GM18873 (cell line): ENCODE measurements around the gene PGAM5.

Experiments used
- ATAC-seq: cut with Tn5 transposase; IDR thresholded peaks from one replicate; pipeline ENCODE4 v1.9.1; 2021; ENCODE audit warnings: mild to moderate bottlenecking, moderate library complexity, moderate number of reproducible peaks; ENCODE audit not compliant: unreplicated experiment, low FRiP score

PGAM5 gene

DNA sequence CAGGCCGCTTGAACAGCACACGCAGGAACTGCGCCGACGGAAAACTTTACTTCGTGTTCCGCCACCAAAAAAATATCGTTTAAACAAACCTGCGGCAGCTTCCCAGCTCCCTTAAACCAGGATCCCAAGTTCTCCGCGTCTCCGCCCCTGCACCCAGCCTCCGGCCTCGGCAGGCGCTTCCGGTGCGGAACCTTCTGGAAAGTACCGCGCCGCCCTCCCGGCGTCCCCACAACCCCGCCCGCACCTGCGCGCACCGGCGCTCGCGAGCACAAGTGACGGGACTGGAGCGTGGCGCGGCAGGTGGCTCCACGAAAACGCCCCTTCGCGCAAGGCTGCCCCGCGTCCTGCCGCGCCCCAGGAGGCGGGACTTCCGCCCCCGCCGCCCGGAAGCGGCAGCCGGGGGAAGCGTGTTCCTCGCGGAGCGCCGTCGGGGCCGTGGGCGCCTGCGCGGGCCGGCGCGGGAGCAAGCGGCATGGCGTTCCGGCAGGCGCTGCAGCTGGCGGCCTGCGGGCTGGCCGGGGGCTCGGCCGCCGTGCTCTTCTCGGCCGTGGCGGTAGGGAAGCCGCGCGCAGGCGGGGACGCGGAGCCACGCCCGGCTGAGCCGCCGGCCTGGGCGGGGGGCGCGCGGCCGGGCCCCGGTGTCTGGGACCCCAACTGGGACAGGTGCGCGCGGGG lies at the start of gene PGAM5:
TSS of gene PGAM5 (plus strand) at position 438 of the 675 bp plus-strand sequence. CDS start at position 473, 35 bp downstream.
- ATAC-seq = peak; percentile 68

DNA sequence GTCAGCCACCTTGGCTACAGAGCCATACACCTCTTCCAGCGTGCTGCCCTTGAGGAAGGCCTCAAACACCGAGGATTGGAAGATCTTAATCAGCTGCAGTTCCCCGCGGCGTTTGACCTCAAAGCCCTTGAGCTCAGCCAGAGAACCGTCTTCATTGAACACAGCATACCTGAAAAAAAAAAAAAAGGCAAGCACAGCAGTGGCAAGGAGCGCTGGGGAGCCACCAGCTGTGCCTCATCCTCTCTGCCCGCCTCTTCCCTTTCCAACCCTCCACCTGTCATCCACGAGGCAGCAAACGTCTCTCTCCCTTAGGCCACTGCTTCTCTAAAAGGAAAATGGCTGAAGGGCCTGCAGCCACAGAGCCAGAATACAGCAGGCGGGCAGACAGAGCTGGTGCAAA lies 49.6 kb upstream of the PGAM5 start:
- no peak for ATAC-seq

DNA sequence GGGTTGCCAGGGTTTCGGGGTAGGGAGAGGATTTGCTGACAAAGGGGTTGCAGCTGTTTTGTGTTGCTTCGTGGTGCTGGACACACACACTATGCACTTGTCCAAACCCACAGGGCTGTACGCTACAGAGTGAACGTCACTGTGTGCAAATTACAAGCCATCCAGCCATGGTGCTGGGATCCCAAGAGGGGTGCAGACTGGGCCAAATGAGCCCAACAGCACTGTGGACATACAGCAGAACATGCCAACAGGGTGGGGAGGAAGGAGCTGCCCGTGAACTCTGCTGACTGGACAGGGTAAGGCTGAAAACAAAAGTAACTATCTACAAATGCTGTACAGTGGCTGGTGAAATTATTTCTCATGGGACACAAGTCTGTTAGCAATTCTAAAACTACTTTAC lies 48.7 kb upstream of the PGAM5 start:
- no peak for ATAC-seq

DNA sequence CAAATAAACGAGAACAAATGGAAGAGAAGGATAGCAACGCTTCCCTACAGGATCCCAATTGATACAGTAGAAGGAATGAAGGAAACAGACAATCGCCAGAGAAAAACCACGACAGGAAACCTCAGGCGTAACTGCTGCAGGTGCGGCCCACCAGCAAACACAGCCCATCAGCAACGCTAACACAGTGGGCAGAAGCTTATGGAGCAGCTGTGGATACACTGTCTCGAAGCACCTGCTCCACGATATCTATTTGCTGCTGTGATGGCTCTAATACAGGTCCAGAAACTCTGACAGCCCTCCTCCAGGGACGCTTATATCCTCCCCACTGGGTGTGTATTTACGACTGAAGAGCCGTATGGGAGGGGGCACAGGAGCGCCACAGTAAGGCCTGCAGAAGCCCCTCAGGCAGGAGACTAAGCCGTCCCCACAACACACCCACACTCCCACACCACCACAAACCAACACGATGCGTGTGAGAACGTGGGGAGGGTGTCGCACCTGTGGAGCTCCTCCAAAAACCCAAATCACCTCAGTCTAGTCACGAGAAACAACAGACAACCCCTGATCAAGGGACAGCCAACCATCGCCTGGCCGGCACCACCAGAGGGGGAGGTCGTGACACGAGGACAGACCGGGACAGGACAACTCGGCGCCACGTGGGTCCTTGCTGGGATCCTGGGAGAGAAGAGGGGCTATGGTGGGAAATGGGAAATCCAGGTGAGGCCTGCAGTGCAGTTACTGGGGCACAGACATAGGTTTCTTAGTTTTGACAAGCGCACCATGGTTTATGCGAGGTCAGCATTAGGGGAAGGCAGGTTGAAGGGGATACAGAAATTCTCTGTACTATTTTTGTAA lies 47.5 kb upstream of the PGAM5 start:
- ATAC-seq = no peak

DNA sequence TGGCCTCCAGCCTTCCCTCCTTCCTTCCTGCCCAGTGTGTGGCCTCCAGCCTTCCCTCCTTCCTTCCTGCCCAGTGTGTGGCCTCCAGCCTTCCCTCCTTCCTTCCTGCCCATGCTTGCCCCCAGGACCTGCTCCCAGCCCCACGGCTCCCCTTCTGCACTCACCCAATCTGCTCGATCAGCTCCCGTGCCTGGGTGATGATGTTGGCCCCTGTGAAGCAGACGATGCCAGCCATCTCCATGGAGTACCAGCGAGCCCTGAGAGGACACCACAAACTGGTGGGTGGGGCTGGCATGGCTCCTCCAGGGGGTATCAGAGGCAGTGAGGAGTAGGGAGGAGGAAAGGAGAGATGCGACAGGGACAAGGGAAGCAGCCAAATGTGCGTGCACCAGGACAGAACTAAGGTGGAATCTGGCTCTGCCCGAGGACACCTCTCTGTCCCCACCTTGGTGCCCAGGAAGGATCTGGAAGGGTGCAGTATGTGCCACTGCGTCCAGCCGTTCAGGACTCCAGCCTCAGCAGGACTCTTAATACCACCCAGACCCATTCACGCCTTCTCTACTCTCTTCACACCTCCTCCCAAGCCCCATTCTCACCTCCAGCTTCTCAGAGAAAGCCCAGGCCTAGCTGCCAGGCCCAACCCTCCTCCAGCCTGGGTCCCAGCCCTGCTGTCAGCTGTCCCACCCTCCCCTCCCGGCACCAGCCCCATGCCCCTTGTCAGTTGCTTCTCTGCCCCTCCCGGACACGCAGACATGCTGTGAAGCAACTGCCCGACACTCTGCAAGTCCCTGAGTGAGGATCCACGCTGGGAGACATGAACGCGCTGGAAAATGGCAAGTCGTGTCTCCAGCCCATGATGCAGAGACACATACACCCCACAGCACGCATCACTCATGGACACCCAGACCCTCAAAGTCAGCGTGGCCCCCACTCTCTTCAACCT lies 46.2 kb upstream of the PGAM5 start:
- no peak for ATAC-seq

DNA sequence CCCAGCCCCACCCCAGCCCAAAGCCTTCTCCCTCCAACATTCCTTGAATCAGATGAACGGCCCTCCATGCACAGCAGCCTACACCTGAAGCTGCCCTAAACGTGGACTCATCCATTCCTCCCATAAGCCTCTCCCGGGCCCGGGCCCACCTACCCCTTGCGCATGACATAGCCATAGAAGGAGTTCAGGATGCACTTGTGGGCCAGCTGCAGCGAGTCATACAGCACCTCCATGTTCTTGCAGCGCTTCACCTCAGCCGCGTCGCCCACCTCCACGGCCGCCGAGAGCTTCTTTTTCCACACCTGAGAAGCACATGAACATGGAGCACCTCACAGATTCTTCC lies 45.5 kb upstream of the PGAM5 start:
- ATAC-seq = no peak

DNA sequence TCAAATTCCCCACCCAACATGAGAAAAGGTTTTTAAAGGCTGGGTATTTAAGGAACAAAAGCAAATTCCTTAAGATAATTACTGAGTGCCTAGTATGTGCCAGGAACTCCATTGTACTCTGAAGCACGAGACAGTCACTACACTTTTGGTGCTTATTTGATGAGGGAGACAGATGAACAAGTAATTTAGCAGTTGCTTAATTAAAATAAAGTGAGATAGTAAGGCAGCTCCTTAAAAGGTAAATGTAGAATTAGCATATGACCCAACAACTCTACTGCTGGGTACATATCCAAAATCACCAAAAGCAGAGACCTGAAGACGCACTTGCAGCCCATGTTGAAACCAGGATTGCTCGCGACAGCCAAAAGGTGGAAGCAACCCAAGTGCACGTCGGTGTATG lies 44.8 kb upstream of the PGAM5 start:
- no peak for ATAC-seq

DNA sequence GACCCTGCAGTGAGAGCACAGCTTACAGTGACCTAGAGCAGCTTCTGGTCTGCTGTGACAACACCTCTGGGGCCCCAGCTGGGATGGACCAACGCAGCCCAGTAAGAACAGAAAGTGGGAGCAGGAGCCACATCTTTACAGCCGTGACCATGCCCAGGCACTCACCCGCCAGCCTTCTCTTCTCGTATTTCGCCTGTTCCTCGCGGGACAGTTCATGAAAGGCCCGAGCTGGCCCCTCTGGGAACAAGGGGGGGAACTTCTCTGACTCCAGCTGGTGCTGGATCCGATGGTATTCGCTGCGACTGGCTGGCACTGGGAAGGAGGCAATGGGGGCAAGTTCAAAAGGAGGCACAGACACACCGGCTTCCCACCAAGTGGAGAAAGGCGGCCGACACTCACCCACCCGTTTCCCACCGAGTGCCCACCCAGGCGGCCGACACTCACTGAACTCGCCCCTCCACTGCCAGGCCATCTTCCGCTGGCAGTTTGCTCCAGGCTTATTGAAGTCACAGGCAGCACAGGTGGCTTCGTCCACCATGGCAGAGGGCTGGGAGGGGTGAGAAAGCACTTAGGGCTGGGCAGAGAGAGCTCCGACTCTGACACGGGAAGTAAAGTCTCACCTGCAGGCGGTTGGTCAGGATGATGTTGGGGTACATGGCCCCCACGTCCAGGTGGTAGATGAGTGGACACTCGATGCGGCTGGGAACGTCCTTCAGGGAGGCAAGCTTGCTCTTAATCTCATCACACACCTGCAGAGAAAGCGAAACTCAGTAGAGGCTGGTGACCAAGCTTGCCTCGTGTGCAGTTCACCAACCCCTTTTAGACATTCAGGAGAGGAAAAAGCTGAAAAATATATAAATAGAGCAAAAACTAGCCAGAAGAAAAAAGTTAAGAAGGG lies 42.2 kb upstream of the PGAM5 start:
- no peak for ATAC-seq

DNA sequence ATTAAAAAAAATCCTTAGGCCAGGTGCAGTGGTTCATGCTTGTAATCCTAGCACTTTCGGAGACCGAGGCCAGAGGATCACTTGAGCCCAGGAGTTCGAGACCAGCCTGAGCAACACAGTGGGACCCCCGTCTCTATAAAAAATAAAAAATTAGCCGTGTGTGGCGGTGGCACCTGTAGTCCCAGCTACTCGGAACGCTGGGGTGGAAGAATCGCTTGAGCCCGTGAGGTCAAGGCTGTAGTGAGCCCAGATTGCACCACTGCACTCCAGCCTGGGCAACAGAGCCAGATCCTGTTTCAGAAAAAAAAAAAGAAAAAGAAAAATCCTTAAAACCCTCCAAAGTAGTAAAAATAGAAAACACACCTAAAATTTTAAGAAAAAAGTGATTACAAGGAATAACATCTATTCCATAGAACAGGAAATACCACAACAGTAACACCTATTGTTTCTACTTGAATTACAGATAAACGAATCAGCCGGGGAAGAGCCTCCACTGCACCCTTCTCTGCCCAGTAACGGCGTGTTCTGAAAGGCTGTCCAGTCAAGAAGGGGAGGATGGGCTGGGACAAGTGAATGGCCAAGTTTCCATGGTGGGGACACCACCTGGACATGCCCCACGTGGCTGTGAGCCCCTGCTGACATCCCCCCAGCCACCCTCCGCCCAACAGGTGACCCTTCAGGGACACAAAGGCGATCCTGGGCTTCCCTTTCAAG lies 41.3 kb upstream of the PGAM5 start:
- ATAC-seq = no peak

DNA sequence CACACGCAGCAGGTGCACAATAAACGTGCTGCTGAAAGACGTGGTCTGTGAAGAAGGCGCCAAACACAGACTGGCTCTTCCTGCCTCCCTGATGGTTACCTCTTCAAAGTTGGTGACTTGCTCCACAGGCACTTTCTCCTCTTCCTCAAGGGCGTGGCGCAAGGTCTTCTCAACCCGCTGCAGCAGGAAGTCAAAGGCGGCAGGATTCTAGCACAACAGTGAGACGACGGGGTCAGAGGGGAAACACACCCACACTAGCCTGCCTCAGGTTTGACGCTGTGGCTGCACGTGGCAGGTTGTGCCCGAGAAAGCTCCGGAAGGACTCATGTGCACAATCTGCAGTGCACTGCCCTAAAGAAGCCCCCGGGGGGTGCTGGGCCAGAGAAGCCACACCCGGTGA lies 38.5 kb upstream of the PGAM5 start:
- no peak for ATAC-seq

DNA sequence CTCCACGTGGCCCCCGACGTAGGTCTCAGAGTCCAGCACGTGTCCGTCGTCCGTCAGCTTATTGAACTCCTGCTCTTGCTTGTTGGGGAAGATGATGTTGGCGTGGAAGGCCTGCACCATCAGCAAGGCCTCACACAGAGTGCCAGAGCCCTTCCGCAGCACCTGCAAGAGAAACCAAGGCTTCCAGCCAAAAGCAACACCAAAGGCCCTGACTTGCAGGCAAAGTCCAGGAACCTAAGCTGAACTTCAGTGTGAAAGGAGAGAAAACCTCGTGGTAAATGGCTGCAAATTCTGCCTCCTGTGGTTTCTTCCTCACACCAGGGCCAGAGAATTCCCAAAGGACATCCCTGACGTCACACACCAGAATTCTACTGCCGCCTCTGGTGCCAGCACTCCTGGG lies 38.0 kb upstream of the PGAM5 start:
- no peak for ATAC-seq

DNA sequence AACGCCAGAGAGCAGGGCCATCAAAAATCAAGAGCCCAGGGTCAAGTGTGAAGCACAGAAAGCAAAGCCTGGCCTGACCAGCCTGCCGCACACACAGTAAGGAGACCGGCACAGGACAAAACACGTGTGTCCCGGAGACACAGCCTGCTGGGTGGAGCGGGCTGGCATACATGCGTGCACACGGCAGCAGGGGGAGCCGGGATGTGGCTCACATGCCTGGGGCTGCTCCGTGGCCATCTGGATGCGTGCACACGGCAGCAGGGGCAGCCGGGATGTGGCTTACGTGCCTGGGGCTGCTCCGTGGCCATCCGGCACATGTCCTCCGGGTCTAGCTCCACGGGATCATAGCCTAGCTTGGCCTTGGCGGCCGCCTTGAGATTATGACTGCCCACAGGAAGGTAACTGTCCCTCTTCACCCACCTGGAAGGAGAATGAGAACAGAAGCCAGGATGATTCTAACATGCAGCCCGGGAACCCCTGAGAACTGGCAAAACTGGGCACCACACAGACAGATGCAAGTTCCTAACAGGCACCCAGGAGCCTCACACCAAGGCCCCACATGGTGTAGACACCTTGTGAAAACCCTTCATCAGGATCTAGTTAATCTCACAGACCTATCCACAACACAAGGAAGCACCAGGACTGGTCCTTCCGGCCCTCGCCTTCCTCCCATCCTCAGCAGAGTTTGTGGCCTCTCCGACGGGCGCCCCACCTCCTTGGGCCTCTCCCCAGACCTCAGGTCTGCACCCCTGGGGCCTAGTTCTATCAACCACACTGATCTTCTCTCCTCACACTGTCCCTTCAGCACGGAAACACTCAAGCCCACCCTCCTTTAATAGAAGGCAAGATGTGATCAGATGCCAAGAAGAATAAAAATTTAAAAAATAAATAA lies 37.1 kb upstream of the PGAM5 start:
- ATAC-seq = no peak

DNA sequence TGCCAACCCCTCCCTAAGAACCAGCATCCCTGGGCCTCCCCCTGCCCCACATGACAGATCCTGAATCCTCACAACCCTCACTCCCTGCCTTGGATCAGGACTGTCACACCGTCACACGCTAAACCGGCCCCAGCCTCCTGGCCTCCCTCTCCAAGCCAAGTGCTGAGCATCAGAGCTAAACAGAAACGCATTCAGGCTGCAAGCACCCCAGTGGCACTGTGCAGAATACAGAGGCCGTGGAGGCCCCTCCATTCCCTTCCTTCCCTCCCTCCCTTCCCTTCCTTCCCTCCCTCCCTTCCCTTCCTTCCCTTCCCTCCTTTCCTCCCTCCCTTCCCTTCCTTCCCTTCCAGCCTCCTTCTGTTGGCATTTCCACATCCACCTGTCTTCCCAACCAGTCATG lies 36.1 kb upstream of the PGAM5 start:
- no peak for ATAC-seq

DNA sequence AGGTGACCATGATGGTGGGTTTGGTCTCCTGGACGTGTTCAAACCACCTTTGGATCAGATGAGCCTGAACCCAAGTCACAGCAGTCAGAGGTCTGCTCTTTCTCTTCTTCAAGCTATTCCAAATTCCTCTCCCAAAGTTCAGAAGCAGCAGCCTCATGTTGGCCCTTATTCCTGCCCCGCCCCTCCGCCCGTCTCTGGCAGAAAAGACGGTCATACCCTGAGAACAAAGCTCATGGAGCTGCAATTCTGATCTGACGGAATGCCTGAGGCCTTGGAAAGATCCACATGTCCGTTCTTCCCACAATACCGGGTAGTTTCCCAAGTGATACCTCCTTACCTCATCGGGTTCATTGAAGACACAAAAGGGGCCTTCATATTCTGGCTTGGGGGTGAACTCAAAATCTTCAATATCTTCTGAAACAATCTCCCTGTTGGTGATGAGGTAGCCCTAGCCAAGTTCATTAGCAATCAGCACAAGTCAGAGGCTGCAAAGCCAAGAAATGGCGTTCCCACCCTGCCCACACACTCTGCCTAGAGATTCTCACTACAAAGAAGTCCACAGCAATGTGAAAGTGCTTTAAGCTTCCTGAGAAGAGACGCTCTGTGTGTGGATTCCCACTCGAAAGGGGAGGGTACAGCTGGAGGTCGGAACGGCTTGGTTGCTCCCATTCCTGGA lies 34.7 kb upstream of the PGAM5 start:
- no peak for ATAC-seq

DNA sequence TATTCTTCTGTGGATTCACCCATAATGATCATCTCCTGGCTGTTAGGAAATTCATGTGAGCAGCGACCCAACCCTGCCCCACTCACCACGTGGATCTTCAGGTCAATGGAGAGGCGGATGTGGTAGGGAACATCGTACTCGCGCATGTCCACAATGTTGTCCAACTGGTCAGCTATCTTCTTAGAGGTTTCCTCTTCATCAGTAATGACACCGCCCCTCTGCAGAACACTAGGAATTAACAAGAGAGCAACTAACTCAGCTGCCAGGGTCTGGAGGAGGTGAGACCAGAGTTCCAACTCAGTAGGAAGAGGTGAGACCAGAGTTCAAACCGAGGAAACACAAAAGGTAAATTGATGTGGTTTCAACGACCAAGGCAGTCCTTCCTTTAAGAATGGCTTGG lies 33.1 kb upstream of the PGAM5 start:
- no peak for ATAC-seq

DNA sequence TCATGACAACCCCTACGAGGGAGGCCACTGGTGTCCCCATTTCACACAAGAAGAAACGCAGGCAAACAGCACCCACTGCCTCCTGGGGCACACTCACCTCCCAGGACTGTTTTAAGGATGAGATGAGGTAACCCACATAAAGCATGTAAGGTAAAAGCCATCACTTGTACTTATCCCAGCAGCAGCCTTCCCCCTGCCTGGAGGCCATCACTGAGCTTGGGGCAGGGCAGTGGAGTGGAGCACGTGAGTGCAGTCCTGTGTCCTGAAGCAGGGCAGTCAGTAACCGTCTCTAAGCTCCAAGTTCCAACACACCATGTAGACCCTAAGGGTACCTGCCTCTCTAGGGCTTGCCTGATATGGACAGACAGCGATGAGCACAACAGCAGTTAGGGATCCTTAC lies 25.2 kb upstream of the PGAM5 start:
- no peak for ATAC-seq

DNA sequence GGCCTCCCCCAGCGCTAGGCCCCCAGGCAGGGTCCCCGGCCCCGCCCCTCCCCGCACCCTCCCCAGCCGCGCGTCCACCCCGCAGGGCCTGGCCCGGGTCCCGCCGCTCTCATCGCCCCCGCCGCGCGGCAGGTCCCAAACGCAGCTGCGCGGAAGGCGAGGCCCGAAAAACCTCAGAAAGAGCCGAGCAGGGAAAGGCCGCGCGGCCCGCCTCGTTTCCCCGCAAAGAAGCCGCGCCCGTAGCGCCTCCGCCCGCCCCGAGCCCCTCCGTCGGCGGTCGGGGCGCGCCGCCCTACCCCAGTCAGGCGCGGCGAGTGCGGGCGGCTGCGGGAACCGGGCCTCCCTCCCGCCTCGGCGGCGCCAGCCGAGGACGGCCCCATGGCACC lies 23.8 kb upstream of the PGAM5 start:
- no peak for ATAC-seq
